Measurements from ENCODE around the gene PRDM2.

The PRDM2 gene

DNA sequence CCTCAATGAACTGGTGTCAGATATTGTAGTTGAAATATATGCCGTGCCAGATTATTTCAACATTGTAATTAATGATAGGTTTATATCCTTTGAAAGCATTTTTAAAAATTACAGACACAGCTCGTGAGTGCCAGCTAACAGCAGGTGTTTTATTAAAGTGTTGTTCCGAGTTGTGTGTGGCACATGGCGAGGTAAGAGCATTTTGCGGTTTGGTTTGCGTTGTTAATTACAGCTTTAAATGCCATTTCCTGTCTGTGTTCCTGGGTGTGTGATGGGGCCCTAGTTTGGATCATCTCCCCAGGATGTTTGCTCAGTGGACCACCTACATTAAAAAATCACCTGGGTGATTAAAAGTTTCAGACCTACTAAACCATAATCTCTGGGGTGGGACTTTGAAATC, 97.4 kb downstream of the PRDM2 start:
- DNase-seq = no peak

DNA sequence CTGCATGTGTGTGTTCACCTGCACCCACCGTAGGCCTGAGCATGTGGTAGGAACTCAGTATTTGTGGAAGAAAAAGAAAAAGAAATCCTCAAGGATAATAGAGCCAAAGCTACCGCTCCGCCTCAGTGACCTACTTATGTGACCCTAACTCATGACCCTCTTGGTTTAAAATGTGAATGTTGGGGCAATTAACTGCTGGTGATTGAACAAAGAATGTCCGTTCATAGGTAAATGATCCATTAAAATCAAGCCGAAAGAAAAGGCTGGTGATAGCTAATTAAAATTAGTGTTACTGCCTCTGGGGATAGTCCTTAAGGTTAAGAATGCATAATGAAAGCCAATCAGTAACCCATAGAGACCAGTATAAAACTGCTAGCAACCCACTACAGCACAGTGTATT, 98.1 kb downstream of the PRDM2 start:
- DNase-seq = no peak

DNA sequence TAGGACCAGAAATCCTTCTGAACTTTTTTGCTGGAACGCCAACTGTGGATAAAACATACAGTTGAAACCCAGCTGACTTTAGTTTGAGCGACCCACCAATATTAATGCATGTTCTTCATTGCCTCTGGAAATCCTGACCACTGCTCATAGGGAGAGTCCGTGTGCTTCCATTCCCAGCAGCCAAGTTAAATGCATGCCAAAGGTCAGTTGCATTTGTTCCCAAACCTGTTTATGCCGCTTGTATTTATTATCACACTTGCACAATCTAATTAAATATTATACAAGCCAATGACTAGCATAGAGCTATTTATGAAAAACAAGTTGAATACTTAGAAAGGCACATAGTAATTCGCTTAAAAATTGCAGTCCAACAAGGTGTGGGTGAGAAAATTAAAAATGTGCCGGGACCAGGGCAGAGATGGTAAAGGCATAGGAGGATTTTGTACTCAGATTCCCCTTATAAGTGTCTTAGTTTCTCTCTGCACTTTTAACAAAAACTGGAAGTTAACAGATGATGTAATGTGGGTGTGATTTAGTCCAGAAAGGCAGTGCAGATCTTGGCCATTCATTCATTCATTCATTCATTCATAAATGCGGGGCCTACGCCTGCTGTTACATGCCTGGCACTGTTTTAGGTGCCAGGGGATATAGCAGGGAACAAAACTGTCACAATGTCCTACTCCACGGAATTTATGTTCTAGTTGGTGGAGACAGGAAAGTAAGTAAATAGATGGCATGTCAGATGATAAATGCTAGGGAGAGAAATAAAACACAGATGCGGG, 99.7 kb downstream of the PRDM2 start:
- no peak for DNase-seq

DNA sequence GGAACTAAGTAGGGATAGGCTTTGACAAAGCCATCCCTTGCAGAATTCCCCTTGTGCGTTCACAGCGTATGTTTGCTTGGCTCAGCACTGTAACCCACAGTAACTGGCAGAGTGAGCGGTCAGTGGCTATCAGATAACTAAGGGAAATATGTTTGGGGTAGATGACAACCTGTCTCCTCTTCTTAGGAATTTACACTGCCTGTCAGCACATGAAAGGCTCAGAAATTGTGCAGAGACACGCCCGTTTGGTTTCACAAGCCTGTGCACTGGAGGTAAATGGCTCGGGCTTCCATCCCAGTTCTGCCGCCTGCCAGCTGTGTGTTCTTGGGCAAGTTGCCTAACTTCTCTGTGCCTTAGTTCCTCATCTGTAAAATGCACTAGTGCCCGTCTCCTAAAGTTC, 101.2 kb downstream of the PRDM2 start:
- no peak for DNase-seq

DNA sequence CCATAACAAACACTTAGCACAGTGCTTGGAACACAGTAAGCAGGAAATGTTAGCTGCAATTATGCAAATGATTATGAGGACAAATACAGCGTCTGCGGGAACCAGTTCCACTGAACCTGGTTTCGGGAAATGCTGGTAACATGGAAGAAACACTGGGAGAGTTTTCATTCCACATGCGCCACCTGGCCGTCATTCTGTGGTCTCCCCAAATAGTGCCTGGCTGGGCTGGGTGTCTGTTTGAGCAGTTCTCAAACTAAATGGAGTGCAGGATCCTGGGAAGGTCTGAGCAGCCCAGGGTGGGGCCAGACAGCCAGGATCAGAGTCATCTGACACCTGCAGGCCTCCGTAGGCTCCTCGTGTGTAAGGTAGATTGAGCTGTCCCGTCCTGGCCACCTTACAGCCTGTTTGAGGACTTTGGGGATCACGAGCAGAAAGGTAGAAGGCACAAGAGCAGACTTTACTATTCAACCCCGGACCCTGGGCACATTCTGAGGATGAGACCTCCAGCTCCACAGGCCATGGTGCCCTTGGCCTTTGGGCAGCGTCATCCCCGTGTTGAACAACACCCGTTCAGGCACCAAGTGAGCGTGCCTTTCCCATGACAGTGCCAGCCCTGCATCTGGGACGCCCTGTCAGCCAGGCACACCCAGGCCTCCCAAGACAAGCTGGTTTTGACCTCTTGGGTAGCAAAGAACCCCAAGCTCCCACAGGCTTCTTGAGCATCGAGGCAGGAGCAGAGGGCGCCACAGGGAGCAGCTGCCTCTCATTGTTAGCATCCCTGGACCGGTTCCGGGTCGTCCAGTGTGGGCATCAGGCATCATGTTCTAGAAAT, 101.9 kb downstream of the PRDM2 start:
- no peak for DNase-seq

DNA sequence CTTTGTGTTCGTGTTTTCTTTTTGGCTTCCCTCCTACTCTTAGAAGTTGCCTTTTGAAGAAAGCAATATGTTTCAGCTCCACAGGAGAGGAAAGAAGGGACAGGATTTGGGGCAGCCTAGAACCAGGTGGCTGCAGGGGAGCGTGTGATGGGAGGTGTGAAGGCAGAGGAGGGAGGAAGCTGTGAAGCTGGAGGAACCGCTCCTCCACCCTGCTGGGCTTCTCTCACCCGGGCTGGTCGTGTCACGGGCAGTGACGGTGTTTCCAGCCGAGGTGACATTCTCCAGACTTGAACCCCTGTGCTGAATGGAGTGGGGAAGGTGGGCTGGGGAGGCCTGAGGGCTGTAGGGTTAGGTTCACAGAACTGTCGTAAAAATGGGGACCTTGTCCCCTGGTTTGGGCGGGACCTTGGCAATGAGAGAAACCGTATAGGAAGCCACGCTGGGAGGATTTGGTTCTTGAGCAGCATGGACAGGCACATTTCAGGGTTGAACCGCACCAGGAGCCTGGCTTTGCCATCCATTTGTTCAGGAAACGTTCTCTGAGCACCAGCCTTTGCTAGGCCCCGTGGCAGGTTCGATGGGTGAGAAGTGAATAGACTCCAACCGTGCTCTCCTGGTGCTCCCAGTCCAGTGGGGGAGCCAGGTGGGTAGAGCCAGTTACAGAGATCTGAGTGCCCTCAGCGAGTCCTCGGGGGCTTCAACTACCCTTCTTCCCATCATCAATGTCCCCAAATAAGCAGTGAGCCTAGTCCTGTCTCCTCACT, 103.0 kb downstream of the PRDM2 start:
- no peak for DNase-seq

DNA sequence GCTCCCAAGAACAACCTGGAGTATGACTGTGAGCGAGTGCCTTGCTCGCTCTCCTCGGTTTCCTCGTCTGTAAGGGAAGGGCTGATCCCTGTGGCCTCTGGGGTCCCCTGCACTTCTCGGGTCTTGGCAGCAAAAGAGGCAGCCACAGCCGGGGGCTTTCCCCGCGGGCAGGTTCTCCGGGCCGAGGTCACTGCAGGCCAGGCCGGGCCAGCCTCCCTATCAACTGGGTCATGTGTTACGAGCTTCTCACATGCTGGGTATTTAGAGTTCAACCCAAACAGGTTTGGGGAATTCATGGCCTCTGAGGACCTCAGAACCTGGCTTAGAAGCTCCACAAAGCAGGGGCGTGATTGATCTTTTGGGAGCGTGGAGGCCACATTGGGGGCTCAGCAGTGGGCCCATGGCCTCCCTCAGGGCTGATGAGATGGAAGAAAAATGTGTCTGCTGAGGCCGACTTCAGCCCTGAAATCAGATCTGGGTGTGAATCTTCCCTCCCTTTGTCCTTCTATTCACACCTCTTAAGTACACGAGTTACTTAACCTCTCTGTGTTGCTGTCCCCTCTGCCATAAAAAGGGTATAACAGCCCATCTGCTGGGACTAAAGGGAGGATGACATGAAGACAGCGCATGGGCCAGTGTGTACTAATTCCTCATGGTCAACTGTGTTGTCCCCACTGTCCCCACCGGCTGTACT, 103.7 kb downstream of the PRDM2 start:
- no peak for DNase-seq

DNA sequence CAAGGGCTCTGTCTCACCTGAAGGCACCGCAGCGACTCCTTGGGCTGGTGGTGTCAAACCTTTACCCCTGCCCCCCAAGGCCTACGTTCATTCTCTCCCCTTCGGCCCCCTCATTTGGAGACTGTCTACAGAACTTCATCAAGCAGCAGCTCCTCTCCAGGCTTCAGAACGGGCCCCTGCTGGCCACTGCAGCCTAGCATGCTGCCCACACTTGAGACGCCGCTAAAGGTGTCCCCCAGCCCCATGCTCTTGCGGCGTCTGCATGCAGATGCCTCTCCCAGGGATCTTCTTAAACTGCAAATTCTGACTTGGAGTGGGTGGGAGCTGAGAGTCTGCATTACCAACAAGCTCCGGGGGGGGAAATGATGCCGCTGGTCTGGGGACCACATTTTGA, 104.2 kb downstream of the PRDM2 start:
- no peak for DNase-seq

DNA sequence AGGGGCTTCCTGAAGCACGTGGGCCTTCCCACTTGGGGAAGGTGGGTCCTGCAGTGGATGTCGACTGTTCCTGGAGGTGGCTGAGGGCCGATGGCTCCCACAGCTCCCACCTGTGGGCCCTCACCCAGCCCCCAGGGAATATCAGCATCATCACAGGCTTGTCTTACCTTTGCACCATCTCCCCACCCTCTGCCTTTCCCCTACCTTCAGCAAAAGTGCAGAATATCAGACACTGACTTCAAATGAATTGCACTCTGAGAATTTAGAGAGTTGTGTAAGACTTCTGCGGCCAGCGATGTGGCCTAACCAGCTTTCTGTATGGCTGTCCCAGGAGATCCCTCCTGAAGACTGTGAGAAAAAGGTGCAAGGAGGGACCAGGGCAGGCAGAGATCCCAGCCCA, 105.4 kb downstream of the PRDM2 start:
- DNase-seq = no peak

DNA sequence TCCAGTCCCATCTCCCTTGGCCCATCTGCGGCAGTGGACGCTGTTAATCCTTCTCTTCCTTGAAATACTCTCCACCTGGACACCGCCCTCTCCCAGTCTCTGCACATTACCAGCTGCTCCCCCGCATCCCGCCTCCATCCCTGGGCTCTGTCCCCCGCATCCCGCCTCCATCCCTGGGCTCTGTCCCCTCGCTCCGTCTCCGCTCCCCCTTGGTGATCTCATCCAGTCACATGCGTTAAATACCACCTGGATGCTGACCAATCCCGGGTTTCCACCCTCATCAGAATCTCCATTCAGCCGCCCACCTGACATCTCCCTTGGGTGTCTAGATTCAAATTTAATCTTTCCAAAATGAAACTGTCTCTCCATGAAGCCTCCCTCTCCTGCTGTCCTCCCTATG, 106.1 kb downstream of the PRDM2 start:
- no peak for DNase-seq

DNA sequence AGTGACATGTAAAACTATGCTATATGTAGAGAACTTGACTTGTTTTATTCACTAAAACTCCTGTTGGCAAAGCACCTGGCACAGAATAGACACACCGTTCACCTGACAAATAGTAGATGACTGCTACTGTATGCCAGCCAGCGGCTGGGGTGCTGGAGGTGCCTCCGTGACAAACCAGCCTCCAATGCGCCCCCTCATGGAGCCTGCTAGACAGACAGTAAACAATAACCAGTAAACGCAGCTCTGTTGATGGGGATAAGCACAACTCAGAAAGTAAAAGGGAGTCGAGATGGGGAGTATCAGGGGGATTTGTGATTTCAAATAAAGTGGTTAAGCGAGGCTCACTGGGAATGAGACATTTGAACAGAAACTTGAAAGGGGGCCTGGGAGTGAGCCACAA, 107.2 kb downstream of the PRDM2 start:
- DNase-seq = peak in 1 of 2 experiments; percentile 7

DNA sequence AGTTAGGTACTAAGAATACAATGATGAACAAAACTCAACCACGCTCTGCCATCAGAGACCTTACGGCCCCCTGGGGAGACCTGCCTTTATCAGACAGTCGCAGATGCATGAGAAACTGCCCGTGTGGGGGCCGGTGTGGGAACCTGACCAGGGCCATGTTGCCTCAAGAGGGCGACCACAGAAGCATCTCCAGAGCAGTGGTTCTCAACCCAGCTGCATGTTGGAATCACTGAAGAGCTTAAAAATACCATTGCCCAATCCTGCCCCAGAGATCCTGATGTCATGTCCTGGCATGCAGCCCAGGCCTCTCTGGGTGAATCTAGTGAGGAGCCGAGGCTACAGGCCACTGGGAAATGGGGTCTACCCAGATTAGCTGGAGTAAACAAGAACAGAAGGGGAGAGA, 108.7 kb downstream of the PRDM2 start:
- DNase-seq = no peak

DNA sequence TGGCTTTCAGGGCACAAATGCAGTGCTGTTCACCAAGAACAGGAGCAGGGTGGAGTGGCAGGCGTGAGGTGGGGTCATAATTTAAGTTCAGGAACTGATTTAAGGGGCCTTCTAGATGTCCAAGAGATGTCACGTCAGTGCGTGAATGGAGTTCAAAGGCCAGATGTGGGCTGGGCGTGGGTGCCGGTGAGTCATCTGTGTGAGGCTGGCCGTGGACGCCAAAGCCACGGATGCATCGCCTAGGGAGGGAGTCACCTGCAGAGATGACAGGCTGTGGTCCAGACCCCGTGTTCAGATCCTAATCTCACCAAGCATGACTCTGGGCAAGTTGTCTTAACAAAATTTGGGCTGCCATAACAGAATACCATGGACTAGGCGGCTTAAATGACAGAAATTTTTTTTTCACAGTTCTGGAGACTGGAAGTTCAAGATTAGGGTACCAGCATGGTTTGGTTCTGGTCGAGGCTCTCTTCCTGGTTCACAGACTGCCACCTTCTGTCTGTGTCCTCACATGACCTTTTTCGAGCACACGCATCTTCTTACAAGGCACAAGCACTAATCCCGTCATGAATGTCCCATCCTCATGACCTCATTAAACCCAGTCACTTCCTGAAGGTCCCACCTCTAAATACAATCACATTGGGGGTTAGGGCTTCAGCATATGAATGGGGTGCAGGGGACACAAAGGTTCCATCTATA, 109.6 kb downstream of the PRDM2 start:
- no peak for DNase-seq

DNA sequence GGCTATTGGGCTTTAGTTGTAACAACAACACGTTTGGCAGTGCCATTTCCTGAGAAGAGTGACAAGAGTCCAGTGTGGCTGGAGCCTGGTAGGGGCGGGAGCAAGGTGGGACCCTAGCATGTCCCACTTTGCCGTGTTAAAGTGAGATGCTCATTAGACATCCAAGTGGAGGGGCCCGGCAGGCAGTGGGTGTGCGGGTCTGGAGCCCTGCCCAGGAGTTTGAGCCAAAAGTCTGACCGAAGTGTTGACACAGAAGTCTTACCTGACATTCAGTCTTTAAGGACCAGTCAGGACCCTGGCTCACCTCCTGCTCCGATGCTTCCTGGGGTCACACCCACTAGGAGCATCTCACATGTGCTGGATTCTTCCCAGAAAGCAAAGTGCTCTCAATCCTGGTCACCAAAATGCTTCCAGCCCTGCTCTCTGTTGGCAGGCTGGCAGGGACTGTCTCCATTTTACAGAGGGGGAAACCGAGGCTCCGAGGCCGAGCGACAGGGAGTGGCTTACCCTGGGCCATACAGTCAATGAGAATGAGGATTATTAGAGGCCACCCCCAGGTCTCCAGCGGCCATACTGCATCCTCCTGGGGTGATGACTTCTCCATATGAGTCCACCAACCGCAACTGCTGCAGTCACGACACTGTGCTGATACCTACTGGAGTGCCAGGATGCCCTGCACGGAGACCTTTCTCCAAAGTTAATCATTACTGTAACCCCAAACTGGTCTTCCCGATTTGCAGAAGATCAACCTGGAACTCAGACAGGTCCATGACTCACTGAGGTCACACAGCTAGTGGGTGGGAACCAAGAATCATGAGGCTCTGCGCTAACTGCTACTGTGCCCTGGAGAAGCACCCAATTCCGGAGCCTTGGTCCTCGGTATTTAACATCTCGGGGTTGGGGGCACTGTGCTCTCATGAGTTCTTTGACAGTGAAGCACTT, 112.7 kb downstream of the PRDM2 start:
- DNase-seq = no peak

DNA sequence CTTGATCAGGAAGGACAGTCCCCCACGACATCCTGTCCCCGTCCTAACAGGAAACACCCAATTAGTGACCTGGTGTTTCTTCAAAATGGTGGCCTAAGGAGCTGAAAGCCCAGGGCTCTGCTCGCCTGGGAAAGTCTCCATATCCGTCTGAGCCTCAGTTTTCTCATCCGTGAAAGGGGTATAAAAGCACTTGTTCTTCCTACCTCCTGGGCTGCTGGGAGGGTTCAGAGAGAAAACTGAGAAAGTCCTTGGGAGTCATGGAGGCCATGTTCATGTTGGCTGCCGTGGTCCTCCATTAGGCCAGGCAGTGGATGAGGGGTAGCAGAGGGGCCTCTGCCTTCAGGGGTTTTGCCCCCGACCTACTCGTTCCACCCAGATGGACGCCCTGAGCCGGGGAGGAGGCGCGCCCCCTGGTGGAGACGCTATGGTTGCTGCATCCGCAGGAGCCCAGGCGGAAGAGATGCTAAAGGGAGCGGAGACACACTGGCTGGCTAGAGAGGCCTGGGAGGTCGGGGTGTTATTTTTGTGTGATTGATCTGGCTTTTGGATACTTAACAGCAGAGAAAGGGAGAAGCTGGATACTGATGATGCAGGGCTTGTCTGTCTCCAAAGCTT, 113.5 kb downstream of the PRDM2 start:
- no peak for DNase-seq

DNA sequence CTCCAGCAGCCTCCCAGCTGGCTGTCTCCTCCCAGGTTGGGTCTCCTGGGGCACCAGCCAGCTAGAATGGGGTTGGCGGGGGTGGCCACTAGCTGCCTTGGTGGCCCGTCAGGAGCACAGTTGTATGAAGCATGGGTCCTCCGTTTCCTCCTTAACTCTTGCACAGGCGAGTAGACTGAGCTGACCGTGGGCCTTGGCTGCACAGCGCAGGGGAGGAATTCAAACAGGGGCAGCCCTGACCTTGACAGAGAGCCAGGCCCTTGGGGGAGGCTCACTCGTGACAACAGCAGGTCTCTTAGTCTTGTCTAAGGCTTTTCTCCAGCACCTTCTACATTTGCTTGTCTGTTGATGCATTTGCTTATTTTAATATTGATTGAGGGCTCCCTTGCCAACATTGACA, 114.1 kb downstream of the PRDM2 start:
- DNase-seq = no peak

DNA sequence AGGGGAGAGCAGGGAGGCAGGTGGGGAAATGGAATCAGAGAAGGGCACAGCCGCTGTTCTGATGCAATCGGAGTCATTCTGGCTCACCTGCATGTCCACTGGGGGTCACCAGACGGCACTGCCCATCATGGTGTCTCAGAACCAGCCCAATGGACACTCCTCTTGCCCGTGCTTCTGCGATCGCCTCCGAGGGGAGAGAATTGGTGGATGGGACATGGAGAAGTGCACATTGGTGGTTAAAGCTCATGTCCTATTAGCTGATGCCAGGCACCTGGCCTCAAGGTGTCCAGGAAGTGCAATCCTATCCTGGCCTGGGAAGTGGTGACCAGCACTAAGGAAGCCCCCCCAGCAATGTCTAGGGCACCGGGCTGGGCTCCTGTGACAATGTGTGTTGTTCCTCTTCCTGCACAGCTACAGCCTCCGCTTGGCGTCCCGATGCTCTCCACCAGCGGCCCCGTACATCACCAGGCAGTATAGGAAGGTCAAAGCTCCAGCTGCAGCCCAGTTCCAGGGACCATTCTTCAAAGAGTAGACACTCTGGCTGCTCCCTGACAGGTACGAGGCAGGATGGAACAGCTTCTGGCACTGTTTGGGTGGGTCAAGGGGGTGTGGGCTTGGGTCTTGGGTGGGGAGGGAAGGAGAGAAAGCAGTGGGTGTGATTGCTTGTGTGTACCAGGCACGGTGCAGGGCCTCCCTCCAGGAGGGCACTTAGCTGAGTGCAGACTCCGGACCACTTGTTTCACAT, 116.2 kb downstream of the PRDM2 start:
- no peak for DNase-seq

DNA sequence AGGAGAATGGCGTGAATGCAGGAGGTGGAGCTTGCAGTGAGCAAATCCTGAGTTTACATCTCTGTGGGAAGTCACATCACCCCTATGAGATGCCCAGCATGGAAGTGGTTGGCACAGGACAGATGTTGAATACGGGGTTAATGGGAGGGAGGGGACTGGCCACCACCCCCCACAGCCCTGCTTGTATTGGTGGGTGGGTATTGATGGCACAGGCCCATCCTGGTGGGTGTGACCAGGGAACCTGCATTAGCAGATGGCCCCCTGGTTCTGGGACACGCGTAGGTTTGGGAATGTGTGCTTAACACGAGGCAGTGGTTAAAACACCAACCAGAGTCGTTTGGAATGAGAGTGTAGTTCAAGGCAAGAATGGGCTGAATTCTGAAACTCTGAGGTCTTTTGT, 117.9 kb downstream of the PRDM2 start:
- DNase-seq = no peak

DNA sequence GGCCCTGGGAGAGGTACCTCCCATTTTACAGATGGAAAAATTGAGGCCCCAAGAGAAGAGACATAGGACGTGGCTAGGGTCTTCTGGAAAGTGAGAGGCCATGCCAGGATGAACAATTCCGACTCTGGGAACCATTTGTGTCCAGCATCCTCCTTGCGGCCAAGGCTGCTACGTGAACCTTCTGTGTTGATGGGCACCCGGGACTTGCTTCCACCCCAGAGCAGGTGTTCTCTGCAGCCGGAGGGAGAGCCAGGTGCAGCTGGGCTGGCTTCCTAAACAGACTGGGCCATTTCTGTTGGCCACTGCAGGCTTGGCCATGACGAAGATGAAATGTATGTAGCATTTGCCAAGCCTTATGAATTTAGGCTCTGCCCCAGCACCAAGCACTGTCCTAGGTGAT, 118.9 kb downstream of the PRDM2 start:
- no peak for DNase-seq

DNA sequence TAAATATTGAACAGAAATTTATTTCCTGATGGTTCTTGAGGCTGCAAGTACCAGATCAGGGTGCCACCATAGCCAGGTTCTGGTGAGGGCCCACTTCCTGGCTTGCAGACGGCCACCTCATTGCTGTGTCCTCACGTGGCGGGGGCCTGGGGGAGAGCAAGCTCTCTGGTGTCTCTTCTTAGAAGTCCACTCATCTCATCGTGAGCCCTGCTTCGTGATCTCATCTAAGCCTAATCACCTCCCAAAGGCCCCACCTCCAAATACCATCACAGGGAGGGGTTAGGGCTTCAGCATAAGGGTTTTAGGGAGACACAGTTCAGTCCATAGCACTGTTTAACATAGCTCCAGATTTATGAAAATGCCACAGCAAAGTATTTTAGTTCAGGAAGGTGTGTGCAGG, 119.7 kb downstream of the PRDM2 start:
- no peak for DNase-seq
